Measurements from ENCODE around the gene MACROD2.

Gene MACROD2

GRCh38 chr20:14589383-14589782, 594.1 kb downstream of the MACROD2 start:
- DNase-seq (ENCODE audit: low read depth) = no peak

GRCh38 chr20:14595051-14595450, 599.7 kb downstream of the MACROD2 start:
- no peak for DNase-seq (ENCODE audit: low read depth)

- DNase-seq (ENCODE audit: low read depth) = no peak
These were observed 601.9 kb downstream of the MACROD2 start for GRCh38 chr20:14597206-14597715.

GRCh38 chr20:14599613-14600012, 604.3 kb downstream of the MACROD2 start:
- no peak for DNase-seq (ENCODE audit: low read depth)

DNA sequence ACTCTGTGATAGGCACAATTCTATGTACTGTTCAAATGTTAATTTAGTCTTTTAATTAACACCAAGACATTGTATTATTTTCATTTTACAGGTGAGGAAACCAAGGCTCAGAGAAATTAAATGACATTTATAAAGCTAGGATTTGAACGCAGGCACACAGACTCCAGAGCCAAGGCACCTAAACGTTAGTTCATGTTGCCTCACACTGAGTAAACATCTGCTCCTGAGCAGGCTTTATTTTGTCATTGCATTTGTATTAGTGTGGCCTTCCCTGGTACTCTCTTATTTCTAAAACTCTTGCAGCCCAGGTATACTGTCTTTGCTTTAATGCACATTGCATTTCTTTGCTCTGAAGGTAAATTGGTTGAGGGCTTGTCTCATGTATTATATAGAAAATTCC, 605.2 kb downstream of the MACROD2 start:
- no peak for DNase-seq (ENCODE audit: low read depth)

DNA sequence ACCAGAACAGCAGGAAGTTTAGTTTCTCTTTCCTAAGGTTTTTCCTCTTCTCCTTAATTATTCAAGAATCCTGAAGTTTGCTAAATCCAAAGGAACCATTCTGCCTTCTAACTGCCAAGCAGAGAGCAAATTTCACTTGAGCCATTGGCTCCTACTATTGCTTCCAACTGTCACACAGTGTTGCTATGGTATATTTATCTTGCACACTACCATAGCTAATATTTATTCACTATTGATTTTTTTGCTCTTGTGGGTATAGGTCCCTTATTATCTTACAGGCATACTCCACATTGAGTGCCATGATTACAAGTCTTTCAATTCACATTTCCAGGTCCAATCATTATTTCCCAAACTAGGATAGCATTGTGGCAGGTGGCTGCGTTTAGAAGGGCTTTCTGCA, 608.8 kb downstream of the MACROD2 start:
- DNase-seq (ENCODE audit: low read depth) = no peak

GRCh38 chr20:14609328-14610221, 614.3 kb downstream of the MACROD2 start:
- no peak for DNase-seq (ENCODE audit: low read depth)

DNA sequence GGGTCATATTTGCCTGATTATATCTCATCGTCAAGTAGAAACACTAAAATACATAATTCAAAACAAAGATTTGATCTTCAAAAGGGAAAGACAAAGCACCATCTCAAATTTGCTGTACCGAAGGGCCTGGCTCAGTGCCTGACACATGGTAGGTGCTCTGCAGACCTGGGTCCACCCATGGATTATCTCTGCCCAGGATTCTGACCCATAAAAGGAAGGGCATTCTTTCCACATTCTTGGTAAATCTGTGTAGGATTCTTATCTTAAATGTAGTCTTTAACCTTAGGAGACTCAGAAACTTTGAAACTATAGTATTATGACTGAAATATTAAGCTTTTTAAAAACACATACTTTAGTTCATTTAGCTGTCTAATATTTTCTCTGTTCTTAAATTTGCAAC, 616.2 kb downstream of the MACROD2 start:
- no peak for DNase-seq (ENCODE audit: low read depth)

DNA sequence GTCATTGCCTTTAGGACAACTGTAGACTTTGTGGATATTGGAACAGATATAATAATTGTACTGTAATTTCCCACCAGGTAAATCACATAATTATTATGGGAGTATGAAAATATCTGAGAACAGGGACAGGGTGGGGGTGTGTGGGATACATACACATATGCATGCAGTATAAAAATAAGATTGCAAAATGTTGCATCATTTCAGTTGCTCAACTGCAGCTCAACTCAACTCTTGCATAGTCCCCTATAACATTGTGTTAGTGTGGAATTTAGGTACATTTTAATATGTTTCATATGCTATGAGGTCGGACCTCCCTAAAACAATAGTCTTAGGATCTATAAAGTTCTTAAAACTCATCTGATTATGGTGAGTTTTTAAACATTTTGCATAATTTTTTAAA, 617.1 kb downstream of the MACROD2 start:
- no peak for DNase-seq (ENCODE audit: low read depth)

DNA sequence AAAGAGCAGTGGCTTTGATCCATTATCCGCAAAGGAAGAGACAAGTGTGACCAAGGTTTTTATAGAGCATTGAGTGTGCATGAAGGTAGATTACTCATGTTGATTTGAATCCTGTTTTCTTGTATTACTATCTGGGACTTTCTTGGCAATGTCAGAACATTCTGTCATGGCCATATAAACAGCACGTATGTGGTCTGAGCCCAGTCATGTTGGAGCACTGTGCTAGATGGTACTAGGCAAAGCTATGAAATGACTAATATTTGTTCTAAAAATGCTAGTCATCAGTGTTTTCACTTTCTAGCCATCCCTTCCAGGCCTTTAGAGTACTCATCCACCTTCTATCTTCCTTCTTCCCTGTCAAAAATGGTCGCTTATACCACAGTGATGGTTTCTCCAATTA, 620.7 kb downstream of the MACROD2 start:
- no peak for DNase-seq (ENCODE audit: low read depth)

GRCh38 chr20:14617123-14617522, 621.8 kb downstream of the MACROD2 start:
- DNase-seq (ENCODE audit: low read depth) = no peak

DNA sequence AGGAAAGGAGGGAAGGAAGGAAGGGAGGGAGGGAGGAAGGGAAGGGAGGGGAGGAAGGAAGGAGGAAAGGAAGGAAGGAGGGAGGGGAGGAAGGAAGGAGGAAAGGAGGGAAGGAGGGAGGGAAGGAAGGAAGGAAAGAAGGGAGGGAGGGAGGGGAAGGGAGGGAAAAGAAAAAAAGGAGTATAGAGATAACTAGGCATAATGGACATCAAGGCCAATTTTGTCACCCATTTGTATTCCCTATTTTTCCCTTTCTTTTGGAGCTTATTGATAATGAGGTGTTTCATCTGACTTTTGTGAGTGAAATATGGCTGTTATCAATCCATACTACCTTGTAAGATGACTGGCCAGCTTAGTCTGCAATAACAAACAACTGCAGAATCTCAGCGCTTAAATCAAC, 624.1 kb downstream of the MACROD2 start:
- no peak for DNase-seq (ENCODE audit: low read depth)

DNA sequence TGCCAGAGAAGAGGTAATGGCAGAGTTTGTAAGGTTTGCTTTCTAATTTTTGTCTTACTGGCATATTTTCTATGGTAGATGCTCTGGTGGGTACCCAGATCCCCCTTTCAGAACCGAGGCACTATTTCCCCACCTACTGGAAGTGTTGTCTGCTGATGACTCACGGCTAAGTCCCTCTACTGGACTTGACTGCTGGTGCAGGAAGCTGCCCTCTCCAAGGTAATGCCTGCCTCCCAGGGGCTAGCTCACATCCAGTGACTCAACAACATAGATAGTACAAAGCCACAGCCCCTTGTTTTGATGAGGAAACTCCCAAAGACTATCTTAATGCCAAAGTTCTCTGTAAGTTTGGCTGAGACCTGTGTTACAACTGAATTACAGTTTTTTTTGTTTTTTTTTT, 627.5 kb downstream of the MACROD2 start:
- DNase-seq (ENCODE audit: low read depth) = no peak

DNA sequence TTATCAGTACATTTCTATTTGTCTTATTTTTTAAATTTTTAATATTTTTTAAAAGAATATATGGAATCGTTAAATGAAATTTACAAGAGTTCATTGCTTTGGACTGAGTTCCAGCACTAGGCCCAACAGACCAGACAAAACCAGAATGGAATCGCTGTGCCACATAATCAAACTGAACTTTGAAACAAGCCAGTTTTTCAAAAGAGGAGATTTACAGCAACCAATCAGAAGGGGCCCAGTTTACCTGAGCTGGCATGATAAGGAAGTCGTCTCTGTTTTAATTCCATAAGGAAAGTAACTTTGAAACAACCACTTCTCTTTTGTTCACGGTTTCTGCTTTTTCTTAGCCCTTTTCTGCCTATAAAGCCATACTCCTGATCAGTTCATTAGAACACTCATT, 635.7 kb downstream of the MACROD2 start:
- DNase-seq (ENCODE audit: low read depth) = no peak

DNA sequence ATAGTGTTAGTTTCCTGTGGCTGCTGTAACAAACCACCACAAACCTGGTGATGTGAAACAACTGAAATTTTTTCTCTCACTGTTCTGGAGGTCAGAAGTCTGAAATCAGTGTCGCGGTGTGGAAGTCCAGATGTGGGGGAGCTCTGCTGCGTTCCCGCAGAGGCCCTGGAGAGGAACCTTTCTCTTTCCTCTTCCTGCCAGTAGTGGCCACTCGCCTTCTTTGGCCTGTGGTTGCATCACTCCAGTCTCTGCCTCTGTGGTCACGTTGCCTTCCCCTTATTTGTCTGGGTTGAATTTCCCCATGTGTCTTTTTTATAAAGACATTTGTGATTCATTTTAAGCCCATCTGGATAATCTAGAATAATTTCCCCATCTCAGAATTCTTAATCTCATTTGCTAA, 637.6 kb downstream of the MACROD2 start:
- no peak for DNase-seq (ENCODE audit: low read depth)

- DNase-seq (ENCODE audit: low read depth) = no peak
These were observed 638.2 kb downstream of the MACROD2 start for GRCh38 chr20:14633507-14633906.

GRCh38 chr20:14634665-14635064, 639.3 kb downstream of the MACROD2 start:
- no peak for DNase-seq (ENCODE audit: low read depth)

- no peak for DNase-seq (ENCODE audit: low read depth)
These were observed 642.1 kb downstream of the MACROD2 start for GRCh38 chr20:14637441-14637840.

GRCh38 chr20:14643146-14643545, 647.8 kb downstream of the MACROD2 start:
- no peak for DNase-seq (ENCODE audit: low read depth)

DNA sequence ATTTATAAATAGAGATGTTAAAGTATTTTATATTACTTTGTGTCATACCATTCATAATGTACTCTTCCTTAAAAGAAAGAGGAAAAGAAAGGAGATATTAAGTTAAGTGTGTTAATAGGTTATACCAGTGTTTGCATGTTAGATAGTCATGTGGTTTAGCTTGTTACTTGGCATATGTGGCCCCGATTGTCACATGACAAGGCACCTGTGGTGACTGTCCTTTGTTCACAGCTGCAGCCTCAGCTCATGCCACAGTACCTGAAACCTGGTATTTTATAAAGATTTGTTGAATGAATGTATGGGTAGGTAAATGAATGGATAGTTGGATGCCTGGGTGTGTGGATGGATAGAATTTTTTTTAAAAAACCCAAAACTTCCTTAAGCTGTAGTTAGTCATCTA, 648.2 kb downstream of the MACROD2 start:
- DNase-seq (ENCODE audit: low read depth) = no peak

DNA sequence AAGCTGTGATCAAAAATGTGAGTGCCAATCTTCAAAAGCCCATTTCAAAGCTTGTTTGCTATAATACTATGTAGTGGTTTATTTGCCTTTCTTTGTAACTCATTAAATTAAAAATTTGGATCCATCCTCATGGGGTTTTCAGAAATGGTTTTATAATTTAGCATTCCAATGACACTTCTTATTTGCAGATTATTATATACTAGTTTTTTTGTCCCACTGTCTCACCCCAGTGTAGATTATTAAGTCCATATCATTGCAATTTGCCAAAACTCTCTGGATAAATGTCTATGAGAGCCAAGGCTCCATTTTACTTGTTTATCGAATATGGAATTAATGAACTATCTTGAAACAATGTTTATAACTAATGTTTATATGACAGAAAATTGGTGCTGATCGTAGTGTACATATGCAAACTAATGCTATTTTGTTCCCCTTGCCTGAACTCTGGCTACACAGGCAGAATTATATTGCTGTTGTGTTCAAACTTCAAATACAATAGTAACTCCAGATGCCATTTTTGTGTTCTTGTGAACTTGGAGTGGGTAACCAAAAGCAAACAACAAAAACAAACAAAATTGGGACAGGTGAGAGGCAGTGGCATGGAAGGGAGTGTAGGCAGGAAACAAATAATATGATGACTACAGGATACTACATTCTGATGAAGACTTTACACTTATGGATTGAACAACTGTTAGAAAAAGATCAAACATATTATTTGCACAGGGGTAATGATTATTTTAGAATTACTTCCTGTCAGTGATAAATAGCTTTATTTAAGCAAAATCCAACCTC, 649.2 kb downstream of the MACROD2 start:
- DNase-seq (ENCODE audit: low read depth) = no peak

DNA sequence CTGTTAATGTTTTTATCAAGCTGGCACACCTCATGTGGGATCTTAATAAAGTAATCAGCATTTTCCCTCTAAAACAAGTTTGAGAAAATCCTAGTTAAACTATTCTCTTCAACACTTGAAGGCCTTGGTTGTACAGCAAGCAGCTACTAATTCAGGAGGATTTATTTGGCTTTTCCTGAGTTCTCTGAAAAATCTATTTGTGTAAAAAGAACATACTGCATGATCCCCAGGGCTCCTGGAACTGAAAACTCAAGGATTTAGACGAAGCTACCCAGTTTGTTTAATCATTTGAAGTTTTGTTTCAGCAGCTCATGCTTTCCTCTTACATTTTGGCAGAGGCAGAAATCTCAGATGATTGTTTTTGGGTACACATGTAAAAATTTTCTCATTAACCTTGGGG, 651.7 kb downstream of the MACROD2 start:
- DNase-seq (ENCODE audit: low read depth) = no peak

DNA sequence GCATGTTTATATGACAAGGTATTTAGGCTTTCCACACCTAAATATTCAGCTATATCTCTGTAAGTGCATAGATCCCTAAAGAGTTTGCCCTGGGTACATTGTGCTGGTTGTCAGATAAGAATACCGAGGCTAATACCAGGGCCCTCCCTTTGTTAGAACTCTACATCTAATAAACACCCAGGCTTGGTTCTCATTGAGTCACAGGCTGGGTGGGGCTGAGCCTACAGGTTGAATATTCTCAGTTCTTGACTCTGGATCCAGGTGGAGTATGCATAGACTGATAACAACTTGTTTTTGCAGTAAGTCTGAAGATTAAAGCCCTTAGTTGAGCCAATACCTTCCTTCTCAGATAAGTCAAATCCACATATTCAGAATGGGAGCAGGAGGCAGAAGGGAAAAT, 654.3 kb downstream of the MACROD2 start:
- DNase-seq (ENCODE audit: low read depth) = no peak
